Hepatocyte (in vitro differentiated cells): Measurements from ENCODE around the gene FAM169A.

Experiments used
- CTCF ChIP-seq: fragments of 200-600 bp; sonication (generic); IDR thresholded peaks from 2 replicates; pipeline ENCODE4 v1.5.1; 2016; ENCODE audit warnings: antibody characterized with exemption, mild to moderate bottlenecking; ENCODE audit not compliant: poor library complexity
- EZH2 ChIP-seq: fragments of 200-600 bp; sonication (generic); IDR thresholded peaks from 2 replicates; pipeline ENCODE4 v1.6.1; 2016; ENCODE audit warnings: antibody characterized with exemption, mild to moderate bottlenecking, borderline replicate concordance

- TF ChIP-seq EZH2 (no peak), CTCF (no peak)
Measured at GRCh38 chr5:74767579-74767913, 98.6 kb downstream of the FAM169A start.
